Prostate gland (tissue), 2 donors: ENCODE data around the gene KLHL40.

Source experiments
- POLR2AphosphoS5 ChIP-seq: sonication (generic); formaldehyde crosslinking; IDR thresholded peaks from one replicate; pipeline ENCODE4 v1.6.1; 2017; ENCODE audit warnings: antibody characterized with exemption
- TF ChIP-seq, protein P1 (sequence below), 4 experiments: fragments of 200-600 bp in 2 of 4; fragments of 450-650 bp in 2 of 4; sonication (generic) in 2 of 4; IDR thresholded peaks; 1 replicate in 3 of 4; 2 replicates in 1 of 4; pipeline ENCODE4 v1.5.1; 2016 to 2019; ENCODE audit warnings: antibody characterized with exemption in 4 of 4, mild to moderate bottlenecking in 2 of 4, moderate library complexity in 2 of 4

DNA sequence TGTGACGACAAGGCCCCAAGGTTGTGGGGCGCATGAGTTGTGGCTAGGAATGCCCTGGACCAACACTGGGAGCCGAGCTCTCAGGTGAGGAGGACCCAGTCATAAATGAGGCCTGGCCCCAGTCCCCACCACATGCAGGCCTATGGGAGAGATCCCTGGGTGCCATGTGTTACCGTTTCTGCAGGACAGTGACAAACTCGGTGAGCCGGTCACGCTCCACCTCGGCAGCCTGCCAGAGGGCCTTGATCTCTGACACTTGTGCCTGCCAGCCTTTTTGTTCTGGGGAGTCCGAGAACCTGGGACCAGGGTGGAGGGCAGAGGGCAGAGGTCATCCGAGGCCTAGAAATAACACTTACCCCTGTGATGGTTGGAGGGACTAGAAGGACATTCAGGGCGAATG lies 45.0 kb downstream of the KLHL40 start:
- TF ChIP-seq, protein P1, sequence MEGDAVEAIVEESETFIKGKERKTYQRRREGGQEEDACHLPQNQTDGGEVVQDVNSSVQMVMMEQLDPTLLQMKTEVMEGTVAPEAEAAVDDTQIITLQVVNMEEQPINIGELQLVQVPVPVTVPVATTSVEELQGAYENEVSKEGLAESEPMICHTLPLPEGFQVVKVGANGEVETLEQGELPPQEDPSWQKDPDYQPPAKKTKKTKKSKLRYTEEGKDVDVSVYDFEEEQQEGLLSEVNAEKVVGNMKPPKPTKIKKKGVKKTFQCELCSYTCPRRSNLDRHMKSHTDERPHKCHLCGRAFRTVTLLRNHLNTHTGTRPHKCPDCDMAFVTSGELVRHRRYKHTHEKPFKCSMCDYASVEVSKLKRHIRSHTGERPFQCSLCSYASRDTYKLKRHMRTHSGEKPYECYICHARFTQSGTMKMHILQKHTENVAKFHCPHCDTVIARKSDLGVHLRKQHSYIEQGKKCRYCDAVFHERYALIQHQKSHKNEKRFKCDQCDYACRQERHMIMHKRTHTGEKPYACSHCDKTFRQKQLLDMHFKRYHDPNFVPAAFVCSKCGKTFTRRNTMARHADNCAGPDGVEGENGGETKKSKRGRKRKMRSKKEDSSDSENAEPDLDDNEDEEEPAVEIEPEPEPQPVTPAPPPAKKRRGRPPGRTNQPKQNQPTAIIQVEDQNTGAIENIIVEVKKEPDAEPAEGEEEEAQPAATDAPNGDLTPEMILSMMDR (IDR thresholded peaks at IDR 0.05), result no peak
- no peak for TF ChIP-seq POLR2AphosphoS5
